OCI-LY3 (cell line): ENCODE results near the gene THAP8.
"Not testable (repeated sequence)": the region's sequence is repeated elsewhere in the genome, so short reads cannot be mapped to it uniquely, and the experiment has no call there.

ENCODE experiments used
- H2AFZ ChIP-seq: fragments of 200-600, 300-600 bp; shearing (Covaris generic); 2 replicates; pipeline ENCODE4 v1.6.0; 2014; ENCODE audit warnings: antibody characterized with exemption, low read depth, low read length
- H3K27ac ChIP-seq: fragments of 200-600, 300-600 bp; sonication (generic); 2 replicates; pipeline ENCODE4 v1.5.1; 2014; ENCODE audit warnings: mild to moderate bottlenecking, low read length, moderate library complexity, mixed read lengths
- H3K27me3 ChIP-seq: fragments of 200-600, 300-600 bp; sonication (generic); 2 replicates; pipeline ENCODE4 v1.6.1; 2014; ENCODE audit warnings: low read depth, low read length, mixed read lengths
- H3K36me3 ChIP-seq: fragments of 200-600, 300-600 bp; sonication (generic); replicated peaks from 2 replicates; pipeline ENCODE3; 2014; ENCODE audit warnings: low read depth, low read length, mixed read lengths
- H3K4me1 ChIP-seq: fragments of 300-600, 200-600 bp; sonication (generic); 2 replicates; pipeline ENCODE4 v1.6.1; 2014; ENCODE audit warnings: low read length, mixed read lengths
- H3K4me2 ChIP-seq: fragments of 200-600, 300-600 bp; sonication (generic); 2 replicates; pipeline ENCODE4 v1.6.1; 2014; ENCODE audit warnings: low read length, mixed read lengths
- H3K4me3 ChIP-seq: fragments of 300-600, 200-600 bp; sonication (generic); 2 replicates; pipeline ENCODE4 v1.5.1; 2014; ENCODE audit warnings: antibody characterized with exemption, mild to moderate bottlenecking, low read length, moderate library complexity
- H3K79me2 ChIP-seq: fragments of 300-600, 200-600 bp; shearing (Covaris generic); 2 replicates; pipeline ENCODE4 v1.6.1; 2014; ENCODE audit warnings: mild to moderate bottlenecking, low read length, mixed read lengths
- H3K9ac ChIP-seq: fragments of 300-600, 200-600 bp; shearing (Covaris generic); 2 replicates; pipeline ENCODE4 v1.6.0; 2014; ENCODE audit warnings: mild to moderate bottlenecking, low read length, moderate library complexity
- H3K9me3 ChIP-seq: fragments of 200-600, 300-600 bp; shearing (Covaris generic); 2 replicates; pipeline ENCODE4 v1.6.1; 2014; ENCODE audit warnings: low read length, mixed read lengths; ENCODE audit not compliant: insufficient read depth
- H4K20me1 ChIP-seq: fragments of 200-600, 300-600 bp; sonication (generic); 2 replicates; pipeline ENCODE4 v1.6.1; 2016; ENCODE audit warnings: low read length, mixed read lengths; ENCODE audit not compliant: insufficient read depth
- CTCF ChIP-seq: fragments of 200-600, 300-600 bp; sonication (generic); IDR thresholded peaks from 2 replicates; pipeline ENCODE4 v1.5.1; 2014; ENCODE audit warnings: antibody characterized with exemption, low read length, low read depth
- EZH2phosphoT487 ChIP-seq: fragments of 200-600 bp; shearing (Covaris generic); IDR thresholded peaks from 2 replicates; pipeline ENCODE4 v1.6.1; 2018; ENCODE audit warnings: antibody characterized with exemption, mixed run types, low read depth

The THAP8 gene

GRCh38 chr19:36046443-36047050 is 7.5 kb downstream of the THAP8 start:
- Histone ChIP-seq H4K20me1 (no peaks in the 10 kb centered on the region), H3K4me3 (no peak overlapping the region), H3K9me3 (no peaks in the 10 kb centered on the region), H3K27ac (no peak overlapping the region), H3K4me2 (no peak overlapping the region), H3K79me2 (no peaks in the 10 kb centered on the region), H3K27me3 (no peaks in the 10 kb centered on the region), H3K4me1 (no peaks in the 10 kb centered on the region), H2AFZ (no peak overlapping the region), H3K36me3 (peaks cover 4% of the 10 kb centered on the region), H3K9ac (no peak overlapping the region)
- no peak for TF ChIP-seq CTCF
- TF ChIP-seq EZH2phosphoT487 = no peak

- Histone ChIP-seq H4K20me1 (no peaks in the 10 kb centered on the region), H3K4me2 (no peak overlapping the region), H2AFZ (no peak overlapping the region), H3K4me1 (no peaks in the 10 kb centered on the region), H3K36me3 (peaks cover 4% of the 10 kb centered on the region), H3K9ac (no peak overlapping the region), H3K27ac (no peak overlapping the region), H3K27me3 (no peaks in the 10 kb centered on the region), H3K4me3 (no peak overlapping the region), H3K9me3 (no peaks in the 10 kb centered on the region), H3K79me2 (no peaks in the 10 kb centered on the region)
- no peak for TF ChIP-seq CTCF
- TF ChIP-seq EZH2phosphoT487 = no peak
Observed at GRCh38 chr19:36043952-36044351, 10.1 kb downstream of the THAP8 start.

- H3K36me3 ChIP-seq = peaks cover 4% of the 10 kb centered on the region
- no peaks in the 10 kb centered on the region for H4K20me1 ChIP-seq
- H2AFZ ChIP-seq = no peak overlapping the region
- no peak overlapping the region for H3K4me2 ChIP-seq
- TF ChIP-seq EZH2phosphoT487 = no peak
- TF ChIP-seq CTCF = no peak
- no peak overlapping the region for H3K9ac ChIP-seq
- H3K27me3 ChIP-seq = no peaks in the 10 kb centered on the region
- H3K4me1 ChIP-seq = no peaks in the 10 kb centered on the region
- H3K79me2 ChIP-seq = no peaks in the 10 kb centered on the region
- no peak overlapping the region for H3K4me3 ChIP-seq
- H3K9me3 ChIP-seq = no peaks in the 10 kb centered on the region
- H3K27ac ChIP-seq = no peak overlapping the region
Observed at GRCh38 chr19:36041831-36042230, 12.3 kb downstream of the THAP8 start.

- H4K20me1 ChIP-seq, H3K4me3 ChIP-seq, H3K36me3 ChIP-seq, H3K4me1 ChIP-seq, H3K4me2 ChIP-seq, H3K27ac ChIP-seq, H3K79me2 ChIP-seq, H2AFZ ChIP-seq, H3K27me3 ChIP-seq, H3K9me3 ChIP-seq, H3K9ac ChIP-seq: not testable (repeated sequence)
Observed at GRCh38 chr19:36041092-36041491, 13.0 kb downstream of the THAP8 start.

GRCh38 chr19:36040495-36040894 is 13.6 kb downstream of the THAP8 start:
- no peaks in the 10 kb centered on the region for H3K79me2 ChIP-seq
- H3K9ac ChIP-seq = no peak overlapping the region
- no peak overlapping the region for H3K4me3 ChIP-seq
- TF ChIP-seq EZH2phosphoT487 (no peak), CTCF (no peak)
- no peak overlapping the region for H3K27ac ChIP-seq
- no peaks in the 10 kb centered on the region for H3K27me3 ChIP-seq
- no peak overlapping the region for H2AFZ ChIP-seq
- no peaks in the 10 kb centered on the region for H3K4me1 ChIP-seq
- no peaks in the 10 kb centered on the region for H3K9me3 ChIP-seq
- H3K36me3 ChIP-seq = peaks cover under 1% of the 10 kb centered on the region
- H3K4me2 ChIP-seq = no peak overlapping the region
- H4K20me1 ChIP-seq = no peaks in the 10 kb centered on the region
